RWPE1 (cell line): ENCODE results near the gene KAT5.
"Not testable (repeated sequence)": the region's sequence is repeated elsewhere in the genome, so short reads cannot be mapped to it uniquely, and the experiment has no call there.

ENCODE experiments used
- CTCF ChIA-PET: fragments of 350-600 bp; sonication (Branson Sonifier 250); formaldehyde crosslinking; extraction: SDS; loops from one replicate; lab custom pipeline; 2021; lab: Yijun Ruan, JAX
- POLR2A ChIA-PET: fragments of 400-600 bp; formaldehyde crosslinking; extraction: SDS; loops from one replicate; lab custom pipeline; 2020; ENCODE audit warnings: antibody characterized with exemption; ENCODE audit not compliant: low non-redundant PET; lab: Yijun Ruan, JAX
- DNase-seq: peaks from one replicate; pipeline ENCODE4 v3.0.0; 2012; ENCODE audit warnings: low spot score
- H3K27ac ChIP-seq: fragments of 450-650 bp; 2 replicates; pipeline ENCODE4 v1.5.1; 2017
- TF ChIP-seq, protein P1 (sequence below): fragments of 450-650 bp; conservative IDR thresholded peaks from 2 replicates; pipeline ENCODE4 v1.5.1; 2017; ENCODE audit warnings: low read depth, mild to moderate bottlenecking

Gene KAT5

DNA sequence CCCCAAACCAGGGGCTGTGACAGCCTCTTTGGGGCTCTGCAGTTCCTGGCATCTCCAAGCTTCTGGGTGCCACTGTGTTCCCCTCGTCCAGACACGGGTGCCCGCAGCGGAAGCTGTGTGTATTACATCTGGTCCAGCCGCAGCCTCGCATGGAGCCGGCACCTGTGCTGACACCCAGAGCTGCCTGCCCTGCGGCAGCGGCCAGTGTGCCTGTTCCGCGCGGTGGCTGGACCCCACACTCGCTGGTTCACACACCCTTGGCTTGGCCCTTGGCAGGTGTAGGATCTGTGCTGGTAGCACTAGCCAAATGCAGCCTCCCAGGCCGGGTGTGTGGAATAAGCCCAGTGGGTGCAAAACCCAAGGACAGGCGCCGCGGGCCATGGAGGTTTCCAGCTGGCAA, 33.0 kb downstream of the KAT5 start:
- H3K27ac ChIP-seq: no peak overlapping the region
- TF ChIP-seq, protein P1, sequence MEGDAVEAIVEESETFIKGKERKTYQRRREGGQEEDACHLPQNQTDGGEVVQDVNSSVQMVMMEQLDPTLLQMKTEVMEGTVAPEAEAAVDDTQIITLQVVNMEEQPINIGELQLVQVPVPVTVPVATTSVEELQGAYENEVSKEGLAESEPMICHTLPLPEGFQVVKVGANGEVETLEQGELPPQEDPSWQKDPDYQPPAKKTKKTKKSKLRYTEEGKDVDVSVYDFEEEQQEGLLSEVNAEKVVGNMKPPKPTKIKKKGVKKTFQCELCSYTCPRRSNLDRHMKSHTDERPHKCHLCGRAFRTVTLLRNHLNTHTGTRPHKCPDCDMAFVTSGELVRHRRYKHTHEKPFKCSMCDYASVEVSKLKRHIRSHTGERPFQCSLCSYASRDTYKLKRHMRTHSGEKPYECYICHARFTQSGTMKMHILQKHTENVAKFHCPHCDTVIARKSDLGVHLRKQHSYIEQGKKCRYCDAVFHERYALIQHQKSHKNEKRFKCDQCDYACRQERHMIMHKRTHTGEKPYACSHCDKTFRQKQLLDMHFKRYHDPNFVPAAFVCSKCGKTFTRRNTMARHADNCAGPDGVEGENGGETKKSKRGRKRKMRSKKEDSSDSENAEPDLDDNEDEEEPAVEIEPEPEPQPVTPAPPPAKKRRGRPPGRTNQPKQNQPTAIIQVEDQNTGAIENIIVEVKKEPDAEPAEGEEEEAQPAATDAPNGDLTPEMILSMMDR: no peak
- ChIA-PET CTCF (interaction anchor here (0.6 to 2.6 kb wide), 10 partner anchors 26 to 1034 kb away, joined by 3 to 15 read pairs (median 4); partner anchors contain the start of genes AP5B1 and KAT5), POLR2A (interaction anchor here (0.6 kb wide), 2 partner anchors 69 to 76 kb away, joined by 3 to 12 read pairs; no protein-coding TSS in a partner anchor)
- no peak for DNase-seq

DNA sequence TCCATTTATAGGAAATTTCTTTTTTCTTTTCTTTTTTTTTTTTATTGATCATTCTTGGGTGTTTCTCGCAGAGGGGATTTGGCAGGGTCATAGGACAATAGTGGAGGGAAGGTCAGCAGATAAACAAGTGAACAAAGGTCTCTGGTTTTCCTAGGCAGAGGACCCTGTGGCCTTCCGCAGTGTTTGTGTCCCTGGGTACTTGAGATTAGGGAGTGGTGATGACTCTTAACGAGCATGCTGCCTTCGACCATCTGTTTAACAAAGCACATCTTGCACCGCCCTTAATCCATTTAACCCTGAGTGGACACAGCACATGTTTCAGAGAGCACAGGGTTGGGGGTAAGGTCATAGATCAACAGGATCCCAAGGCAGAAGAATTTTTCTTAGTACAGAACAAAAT, 50.1 kb downstream of the KAT5 start:
- POLR2A ChIA-PET, H3K27ac ChIP-seq, DNase-seq, CTCF ChIA-PET: not testable (repeated sequence)

DNA sequence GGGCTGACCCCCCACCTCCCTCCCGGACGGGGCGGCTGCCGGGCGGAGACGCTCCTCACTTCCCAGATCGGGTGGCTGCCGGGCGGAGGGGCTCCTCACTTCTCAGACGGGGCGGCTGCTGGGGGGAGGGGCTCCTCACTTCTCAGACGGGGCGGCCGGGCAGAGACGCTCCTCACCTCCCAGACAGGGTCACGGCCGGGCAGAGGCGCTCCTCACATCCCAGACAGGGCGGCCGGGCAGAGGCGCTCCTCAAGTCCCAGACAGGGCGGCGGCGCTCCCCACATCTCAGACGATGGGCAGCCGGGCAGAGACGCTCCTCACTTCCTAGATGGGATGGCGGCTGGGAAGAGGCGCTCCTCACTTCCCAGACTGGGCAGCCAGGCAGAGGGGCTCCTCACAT, 50.8 kb downstream of the KAT5 start:
- DNase-seq, POLR2A ChIA-PET, CTCF ChIA-PET, H3K27ac ChIP-seq: not testable (repeated sequence)

DNA sequence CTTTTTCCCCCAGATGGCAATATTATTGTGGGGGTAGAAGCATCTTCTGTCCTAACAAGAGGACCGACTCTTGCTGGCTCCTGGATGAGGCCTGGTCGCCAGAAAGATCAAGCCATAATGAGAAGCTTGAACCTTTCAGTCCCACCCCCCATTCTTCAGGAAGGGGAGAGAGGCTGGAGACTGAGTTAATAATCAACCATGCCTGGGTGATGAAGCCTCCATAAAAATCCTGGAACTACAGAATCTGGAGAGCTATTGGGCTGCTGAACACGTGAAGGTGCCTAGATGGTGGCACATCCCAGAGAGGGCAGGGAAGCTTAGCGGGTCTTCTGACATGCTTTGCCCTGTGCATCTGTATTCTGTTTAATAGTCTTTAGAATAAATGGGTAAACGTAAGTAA, 52.4 kb downstream of the KAT5 start:
- H3K27ac ChIP-seq: no peak overlapping the region
- ChIA-PET CTCF (interaction anchor here (0.7 to 2.1 kb wide), 2 partner anchors 11 to 16 kb away, joined by 3 to 8 read pairs; no protein-coding TSS in a partner anchor), POLR2A (no interaction called here)
- DNase-seq: no peak
- TF ChIP-seq, protein P1: no peak

DNA sequence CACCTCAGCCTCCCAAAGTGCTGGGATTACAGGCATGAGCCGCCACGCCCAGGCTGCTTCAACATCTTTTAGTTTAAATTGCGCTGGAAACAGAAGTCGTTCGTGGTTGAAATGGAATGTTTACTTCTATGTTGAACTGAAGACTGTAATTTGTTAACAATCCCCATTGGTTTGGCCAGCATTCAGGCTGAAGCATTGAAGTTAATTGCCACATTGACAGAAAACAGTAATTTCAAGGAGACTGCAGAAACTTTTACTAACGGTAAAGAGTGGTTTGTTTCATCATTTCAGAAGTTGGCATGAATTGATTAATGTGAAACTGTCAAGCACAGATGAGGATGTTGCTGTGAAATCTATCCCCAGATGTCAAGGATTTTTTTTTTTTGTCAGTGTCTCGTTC, 54.5 kb downstream of the KAT5 start:
- TF ChIP-seq, protein P1: no peak
- POLR2A ChIA-PET: no interaction called here
- DNase-seq: no peak
- peak overlapping the region; percentile 56; the same call in 1 of the 2 replicates for H3K27ac ChIP-seq
- CTCF ChIA-PET: interaction anchor here (0.6 kb wide), 2 partner anchors 13 to 1064 kb away, joined by 3 to 6 read pairs; no protein-coding TSS in a partner anchor

DNA sequence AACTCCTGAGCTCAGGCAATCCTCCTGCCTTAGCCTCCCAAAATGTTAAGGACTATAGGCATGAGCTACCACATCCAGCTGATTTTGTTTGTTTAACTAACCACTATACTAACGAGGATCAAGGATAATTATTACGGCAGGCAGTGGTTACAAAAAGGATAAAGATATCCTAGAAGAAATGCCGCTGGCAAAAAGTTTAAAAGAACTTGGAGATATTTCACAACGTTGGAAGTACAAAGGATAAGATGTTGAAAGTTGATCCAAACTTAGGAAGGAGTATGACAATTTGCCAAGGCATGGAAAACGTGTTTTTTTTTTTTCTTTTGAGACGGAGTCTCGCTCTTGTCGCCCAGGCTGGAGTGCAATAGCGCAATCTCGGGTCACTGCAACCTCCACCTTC, 55.4 kb downstream of the KAT5 start:
- H3K27ac ChIP-seq: peak overlapping the region; percentile 64
- POLR2A ChIA-PET: interaction anchor here (0.7 kb wide), 1 partner anchor 66 kb away, joined by 3 read pairs; no protein-coding TSS in a partner anchor
- no peak for DNase-seq
- TF ChIP-seq, protein P1: no peak
- CTCF ChIA-PET: interaction anchor here (0.5 to 0.6 kb wide), 3 partner anchors 12 to 1175 kb away, joined by 3 to 4 read pairs (median 3); no protein-coding TSS in a partner anchor

DNA sequence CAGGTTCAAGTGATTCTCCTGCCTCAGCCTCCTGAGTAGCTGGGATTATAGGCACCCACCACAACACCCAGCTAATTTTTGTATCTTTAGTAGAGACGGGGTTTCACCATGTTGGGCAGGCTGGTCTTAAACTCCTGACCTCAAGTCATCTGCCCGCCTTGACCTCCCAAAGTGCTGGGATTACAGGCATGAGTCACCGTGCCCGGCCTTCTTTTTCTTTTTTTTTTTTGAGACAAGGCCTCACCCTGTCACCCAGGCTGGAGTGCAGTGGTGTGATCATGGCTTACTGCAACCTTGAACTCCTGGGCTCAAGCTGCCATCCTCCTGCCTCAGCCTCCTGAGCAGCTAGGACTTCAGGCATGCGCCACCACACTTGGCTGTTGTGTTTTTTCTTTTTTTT, 55.8 kb downstream of the KAT5 start:
- DNase-seq: not testable (repeated sequence)
- POLR2A ChIA-PET: interaction anchor here (0.7 kb wide), 1 partner anchor 65 kb away, joined by 3 read pairs; no protein-coding TSS in a partner anchor
- CTCF ChIA-PET: interaction anchor here (0.6 kb wide), 1 partner anchor 12 kb away, joined by 4 read pairs; no protein-coding TSS in a partner anchor
- peak overlapping the region; percentile 64 for H3K27ac ChIP-seq
